GM18868 (cell line): ENCODE data around the gene SSPN.
"Not testable (repeated sequence)": the region's sequence is repeated elsewhere in the genome, so short reads cannot be mapped to it uniquely, and the experiment has no call there.

Experiments used
- ATAC-seq: cut with Tn5 transposase; IDR thresholded peaks from one replicate; pipeline ENCODE4 v1.9.1; 2021; ENCODE audit warnings: mild to moderate bottlenecking, moderate library complexity; ENCODE audit not compliant: unreplicated experiment

SSPN gene

GRCh38 chr12:26226629-26227360 is 31.4 kb downstream of the SSPN start:
- ATAC-seq, result no peak

- ATAC-seq, result no peak
Measured at GRCh38 chr12:26227361-26227745, 32.0 kb downstream of the SSPN start.

- no peak for ATAC-seq
Measured at GRCh38 chr12:26229910-26230309, 34.5 kb downstream of the SSPN start.

GRCh38 chr12:26231470-26231869 is 36.1 kb downstream of the SSPN start:
- no peak for ATAC-seq

- no peak for ATAC-seq
Measured at GRCh38 chr12:26231921-26232320, 36.5 kb downstream of the SSPN start.

- ATAC-seq, result no peak
Measured at GRCh38 chr12:26233631-26234030, 38.3 kb downstream of the SSPN start.

- ATAC-seq, result not testable (repeated sequence)
Measured at GRCh38 chr12:26235465-26235864, 40.1 kb downstream of the SSPN start.

- ATAC-seq, result no peak
Measured at GRCh38 chr12:26238341-26239121, 43.2 kb downstream of the SSPN start.

GRCh38 chr12:26239122-26239851 is 43.9 kb downstream of the SSPN start:
- ATAC-seq, result no peak

GRCh38 chr12:26239852-26240815 is 44.8 kb downstream of the SSPN start:
- ATAC-seq, result no peak

GRCh38 chr12:26241080-26241479 is 45.7 kb downstream of the SSPN start:
- no peak for ATAC-seq

- ATAC-seq, result no peak
Measured at GRCh38 chr12:26242683-26243082, 47.3 kb downstream of the SSPN start.

GRCh38 chr12:26244503-26244902 is 49.1 kb downstream of the SSPN start:
- no peak for ATAC-seq

- no peak for ATAC-seq
Measured at GRCh38 chr12:26245175-26245942, 50.0 kb downstream of the SSPN start.

- ATAC-seq, result no peak
Measured at GRCh38 chr12:26246483-26247164, 51.3 kb downstream of the SSPN start.

- ATAC-seq, result no peak
Measured at GRCh38 chr12:26247873-26248272, 52.5 kb downstream of the SSPN start.

- ATAC-seq, result no peak
Measured at GRCh38 chr12:26250801-26251200, 55.4 kb downstream of the SSPN start.

GRCh38 chr12:26251600-26251999 is 56.2 kb downstream of the SSPN start:
- ATAC-seq, result no peak

- ATAC-seq, result no peak
Measured at GRCh38 chr12:26252946-26253345, 57.6 kb downstream of the SSPN start.
